ENCODE results near the gene KIF26B. TPM values are rescaled to one million over a fixed set of nuclear protein-coding genes. Genes with fewer than 3 reads are reported as not detected.
"Not testable (repeated sequence)": the region's sequence is repeated elsewhere in the genome, so short reads cannot be mapped to it uniquely, and the experiment has no call there.

Gene KIF26B
- total RNA-seq, 2 experiments from 2014 or later = not detected

DNA sequence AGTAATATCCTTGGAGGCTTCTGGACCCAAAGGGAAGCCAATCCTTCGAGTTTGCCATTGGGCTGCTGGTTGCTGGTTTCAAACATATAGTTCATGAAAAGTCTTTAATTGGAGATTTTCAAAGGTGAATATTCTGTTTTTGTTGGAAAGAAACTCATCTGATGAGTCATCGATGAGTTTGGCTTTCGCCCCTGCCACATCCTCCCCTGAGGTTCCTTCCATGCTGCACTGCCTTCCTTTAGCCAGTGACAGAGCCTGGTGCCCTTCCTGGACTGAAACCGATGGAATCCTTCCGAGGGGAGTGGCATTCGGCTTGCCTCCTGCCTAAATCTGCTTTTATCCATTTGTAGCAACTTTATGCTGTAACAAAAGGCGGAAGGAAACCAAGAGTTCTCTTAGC, 550.0 kb downstream of the KIF26B start:
- no peaks in the 10 kb centered on the region for H4K20me1 ChIP-seq (ENCODE audit: insufficient read depth, low read length)
- no peaks in the 10 kb centered on the region for H3K9me2 ChIP-seq (ENCODE audit: insufficient read depth, low read length)
- no TSS peak for BruUV-seq (replicated peaks)
- no peaks in the 10 kb centered on the region for H3K36me3 ChIP-seq (ENCODE audit: insufficient read depth, low read length)
- no peak overlapping the region for H2AFZ ChIP-seq (ENCODE audit: low read length)
- no peak overlapping the region for H3K4me3 ChIP-seq (ENCODE audit: low read depth, low read length, poor library complexity, severe bottlenecking)
- no peaks in the 10 kb centered on the region for H3K9me3 ChIP-seq (ENCODE audit: low read length)
- no peaks in the 10 kb centered on the region for H3K79me2 ChIP-seq (ENCODE audit: insufficient read depth, low read depth, low read length)
- no peaks in the 10 kb centered on the region for H3K4me1 ChIP-seq (ENCODE audit: insufficient read depth, low read length, poor library complexity, severe bottlenecking)
- TF ChIP-seq, protein P1, sequence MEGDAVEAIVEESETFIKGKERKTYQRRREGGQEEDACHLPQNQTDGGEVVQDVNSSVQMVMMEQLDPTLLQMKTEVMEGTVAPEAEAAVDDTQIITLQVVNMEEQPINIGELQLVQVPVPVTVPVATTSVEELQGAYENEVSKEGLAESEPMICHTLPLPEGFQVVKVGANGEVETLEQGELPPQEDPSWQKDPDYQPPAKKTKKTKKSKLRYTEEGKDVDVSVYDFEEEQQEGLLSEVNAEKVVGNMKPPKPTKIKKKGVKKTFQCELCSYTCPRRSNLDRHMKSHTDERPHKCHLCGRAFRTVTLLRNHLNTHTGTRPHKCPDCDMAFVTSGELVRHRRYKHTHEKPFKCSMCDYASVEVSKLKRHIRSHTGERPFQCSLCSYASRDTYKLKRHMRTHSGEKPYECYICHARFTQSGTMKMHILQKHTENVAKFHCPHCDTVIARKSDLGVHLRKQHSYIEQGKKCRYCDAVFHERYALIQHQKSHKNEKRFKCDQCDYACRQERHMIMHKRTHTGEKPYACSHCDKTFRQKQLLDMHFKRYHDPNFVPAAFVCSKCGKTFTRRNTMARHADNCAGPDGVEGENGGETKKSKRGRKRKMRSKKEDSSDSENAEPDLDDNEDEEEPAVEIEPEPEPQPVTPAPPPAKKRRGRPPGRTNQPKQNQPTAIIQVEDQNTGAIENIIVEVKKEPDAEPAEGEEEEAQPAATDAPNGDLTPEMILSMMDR (conservative IDR thresholded peaks at IDR 0.05; ENCODE audit: low read length) = no peak
- no peak for TF ChIP-seq EZH2phosphoT487 (IDR thresholded peaks at IDR 0.05; ENCODE audit: borderline replicate concordance, low read depth, low read length)
- ChIA-PET CTCF (ENCODE audit: unreplicated experiment) (no interaction called here), POLR2A (interaction anchor here (0.6 kb wide), 2 partner anchors 147 to 874 kb away, joined by 3 to 4 read pairs; no protein-coding TSS in a partner anchor)
- H3K4me2 ChIP-seq (ENCODE audit: low read length) = no peak overlapping the region
- no peak for DNase-seq (ENCODE audit: low spot score)
- intact Hi-C loops (cut with micrococcal nuclease; ENCODE audit: unreplicated experiment) = loop anchor here (10.0 kb wide), 1 partner anchor 300 kb away; no protein-coding TSS in a partner anchor
- H3K27ac ChIP-seq (ENCODE audit: low read depth, low read length, poor library complexity, severe bottlenecking) = no peak overlapping the region

DNA sequence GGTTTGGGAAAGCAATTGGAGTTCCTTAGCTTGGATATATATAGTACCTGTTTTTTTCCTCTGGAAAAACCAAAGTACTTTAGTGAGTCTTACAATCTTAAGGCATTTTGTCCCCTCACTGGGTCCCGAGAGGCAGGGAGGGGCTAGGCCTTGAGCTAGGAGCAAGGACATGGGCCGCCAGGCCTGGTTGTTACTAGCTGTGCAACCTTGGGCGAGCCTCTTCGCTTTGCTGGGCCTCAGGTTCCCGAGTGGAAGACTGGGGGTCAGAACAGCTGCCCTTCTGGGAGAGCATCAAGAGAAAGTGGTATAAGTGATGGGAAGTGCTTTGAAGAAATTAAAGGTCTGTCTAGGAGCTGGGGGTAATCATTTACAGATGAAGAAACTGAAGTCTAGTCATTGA, 553.2 kb downstream of the KIF26B start:
- Histone ChIP-seq H3K9me2 (ENCODE audit: insufficient read depth, low read length) (no peaks in the 10 kb centered on the region), H2AFZ (ENCODE audit: low read length) (no peak overlapping the region), H3K4me3 (ENCODE audit: low read depth, low read length, poor library complexity, severe bottlenecking) (no peak overlapping the region), H3K4me1 (ENCODE audit: insufficient read depth, low read length, poor library complexity, severe bottlenecking) (no peaks in the 10 kb centered on the region), H3K4me2 (ENCODE audit: low read length) (no peak overlapping the region), H3K79me2 (ENCODE audit: insufficient read depth, low read depth, low read length) (no peaks in the 10 kb centered on the region), H3K36me3 (ENCODE audit: insufficient read depth, low read length) (no peaks in the 10 kb centered on the region), H4K20me1 (ENCODE audit: insufficient read depth, low read length) (no peaks in the 10 kb centered on the region), H3K9me3 (ENCODE audit: low read length) (no peaks in the 10 kb centered on the region), H3K27ac (ENCODE audit: low read depth, low read length, poor library complexity, severe bottlenecking) (no peak overlapping the region)
- BruUV-seq (replicated peaks) = no TSS peak
- POLR2A ChIA-PET = no interaction called here
- CTCF ChIA-PET (ENCODE audit: unreplicated experiment) = interaction anchor here (0.6 kb wide), 1 partner anchor 25 kb away, joined by 3 read pairs; no protein-coding TSS in a partner anchor
- TF ChIP-seq, protein P1 (conservative IDR thresholded peaks at IDR 0.05; ENCODE audit: low read length) = no peak
- no peak for TF ChIP-seq EZH2phosphoT487 (IDR thresholded peaks at IDR 0.05; ENCODE audit: borderline replicate concordance, low read depth, low read length)
- DNase-seq (ENCODE audit: low spot score) = no peak
- intact Hi-C loops (cut with micrococcal nuclease; ENCODE audit: unreplicated experiment) = loop anchor here (10.0 kb wide), 1 partner anchor 297 kb away; no protein-coding TSS in a partner anchor

DNA sequence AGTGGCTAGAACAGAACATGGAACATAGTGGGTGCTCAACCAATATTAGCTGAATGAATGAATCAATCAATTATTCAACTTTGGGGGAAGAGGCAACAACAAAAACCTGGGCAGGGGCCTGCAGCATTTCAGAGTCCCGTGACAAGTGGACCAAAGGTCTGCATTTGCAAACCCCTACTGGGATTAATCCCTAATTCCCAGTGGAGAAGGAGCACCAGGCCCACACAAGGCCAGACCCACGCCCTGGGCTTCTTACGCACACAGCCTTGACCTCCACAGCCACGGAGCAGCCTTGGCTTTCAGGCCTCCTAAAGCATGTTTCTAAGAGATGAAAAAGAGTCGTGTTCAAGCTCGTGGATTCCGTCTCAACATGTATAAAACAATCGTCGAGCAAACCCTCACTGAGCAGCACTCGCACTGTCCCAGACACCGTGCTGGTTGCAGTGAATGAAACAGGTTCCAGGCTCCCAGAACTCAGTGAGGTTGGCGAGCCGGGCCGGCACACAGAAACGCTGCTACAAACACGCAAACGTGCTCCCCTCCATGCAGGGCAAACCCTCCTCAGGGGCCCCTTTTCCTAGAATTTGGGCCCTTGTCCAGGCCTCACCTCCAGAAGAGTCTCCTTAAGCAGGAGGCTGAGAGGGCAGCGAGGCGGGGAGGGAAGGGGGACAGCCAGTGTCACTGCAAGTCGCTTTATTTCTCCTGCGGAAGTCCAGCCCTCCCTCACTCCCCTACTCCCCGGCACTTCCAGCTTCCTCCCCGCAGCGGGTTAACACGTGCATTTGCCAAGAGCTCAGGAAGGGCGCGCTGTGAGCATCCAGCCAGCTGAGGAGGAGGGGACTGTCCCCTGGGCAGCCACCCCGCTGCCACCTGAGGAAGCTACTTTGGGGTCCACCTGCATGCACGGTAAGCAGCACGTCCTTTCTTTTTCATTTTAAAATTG, 556.4 kb downstream of the KIF26B start:
- DNase-seq (ENCODE audit: low spot score) = no peak
- H3K4me2 ChIP-seq (ENCODE audit: low read length) = no peak overlapping the region
- POLR2A ChIA-PET = no interaction called here
- no peak overlapping the region for H3K27ac ChIP-seq (ENCODE audit: low read depth, low read length, poor library complexity, severe bottlenecking)
- BruUV-seq (replicated peaks) = no TSS peak
- CTCF ChIA-PET (ENCODE audit: unreplicated experiment) = no interaction called here
- TF ChIP-seq, protein P1 (conservative IDR thresholded peaks at IDR 0.05; ENCODE audit: low read length) = no peak
- no peak for TF ChIP-seq EZH2phosphoT487 (IDR thresholded peaks at IDR 0.05; ENCODE audit: borderline replicate concordance, low read depth, low read length)
- H3K79me2 ChIP-seq (ENCODE audit: insufficient read depth, low read depth, low read length) = no peaks in the 10 kb centered on the region
- no peaks in the 10 kb centered on the region for H3K36me3 ChIP-seq (ENCODE audit: insufficient read depth, low read length)
- no peaks in the 10 kb centered on the region for H3K4me1 ChIP-seq (ENCODE audit: insufficient read depth, low read length, poor library complexity, severe bottlenecking)
- H3K4me3 ChIP-seq (ENCODE audit: low read depth, low read length, poor library complexity, severe bottlenecking) = no peak overlapping the region
- H4K20me1 ChIP-seq (ENCODE audit: insufficient read depth, low read length) = no peaks in the 10 kb centered on the region
- H2AFZ ChIP-seq (ENCODE audit: low read length) = no peak overlapping the region
- H3K9me2 ChIP-seq (ENCODE audit: insufficient read depth, low read length) = no peaks in the 10 kb centered on the region
- intact Hi-C loops (cut with micrococcal nuclease; ENCODE audit: unreplicated experiment) = no loop called here
- no peaks in the 10 kb centered on the region for H3K9me3 ChIP-seq (ENCODE audit: low read length)

DNA sequence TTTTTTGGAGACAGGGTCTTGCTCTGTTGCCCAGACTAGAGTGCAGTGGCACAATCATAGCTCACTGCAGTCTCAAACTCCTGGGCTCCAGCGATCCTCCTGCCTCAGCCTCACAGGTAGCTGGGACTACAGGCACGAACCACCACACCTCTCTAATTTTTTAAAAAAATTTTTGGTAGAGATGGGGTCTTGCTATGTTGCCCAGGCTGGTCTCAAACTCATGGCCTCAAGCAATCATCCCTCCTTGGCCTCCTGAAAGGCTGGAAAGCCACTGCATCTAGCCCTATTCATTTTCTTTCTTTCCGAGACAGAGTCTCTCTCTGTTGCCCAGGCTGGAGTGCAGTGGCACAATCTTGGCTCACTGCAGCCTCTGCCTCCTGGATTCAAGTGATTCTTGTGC, 559.2 kb downstream of the KIF26B start:
- H3K9me2 ChIP-seq (ENCODE audit: insufficient read depth, low read length); intact Hi-C loops (cut with micrococcal nuclease; ENCODE audit: unreplicated experiment); H3K4me3 ChIP-seq (ENCODE audit: low read depth, low read length, poor library complexity, severe bottlenecking); H2AFZ ChIP-seq (ENCODE audit: low read length); H4K20me1 ChIP-seq (ENCODE audit: insufficient read depth, low read length); DNase-seq (ENCODE audit: low spot score); H3K79me2 ChIP-seq (ENCODE audit: insufficient read depth, low read depth, low read length); H3K4me1 ChIP-seq (ENCODE audit: insufficient read depth, low read length, poor library complexity, severe bottlenecking); H3K27ac ChIP-seq (ENCODE audit: low read depth, low read length, poor library complexity, severe bottlenecking); H3K36me3 ChIP-seq (ENCODE audit: insufficient read depth, low read length); H3K9me3 ChIP-seq (ENCODE audit: low read length); H3K4me2 ChIP-seq (ENCODE audit: low read length); BruUV-seq (replicated peaks); CTCF ChIA-PET (ENCODE audit: unreplicated experiment): not testable (repeated sequence)
- POLR2A ChIA-PET = interaction anchor here (1.2 kb wide), 1 partner anchor 15 kb away, joined by 3 read pairs; no protein-coding TSS in a partner anchor

All from OCI-LY7 (cell line).